Glutamatergic neuron (in vitro differentiated cells): ENCODE results near the gene CYP2A13. TPM values are rescaled to one million over a fixed set of nuclear protein-coding genes. Genes with fewer than 3 reads are reported as not detected.
A peak's percentile ranks its signal among the peaks of the same experiment; 100 is the strongest.
"Not testable (repeated sequence)": the region's sequence is repeated elsewhere in the genome, so short reads cannot be mapped to it uniquely, and the experiment has no call there.

Source experiments
- DNase-seq: peaks from one replicate; pipeline ENCODE4 v3.0.0; 2022
- H3K27ac Mint-ChIP-seq: one replicate; pipeline ENCODE4 v1.8.0; 2020; ENCODE audit warnings: mild to moderate bottlenecking, mixed read lengths, inconsistent platforms; ENCODE audit not compliant: unreplicated experiment
- H3K27me3 Mint-ChIP-seq: one replicate; pipeline ENCODE4 v1.8.0; 2020; ENCODE audit warnings: mild to moderate bottlenecking, moderate library complexity, mixed read lengths, inconsistent platforms; ENCODE audit not compliant: unreplicated experiment
- H3K36me3 Mint-ChIP-seq: one replicate; pipeline ENCODE4 v1.8.0; 2020; ENCODE audit warnings: mild to moderate bottlenecking, mixed read lengths, inconsistent platforms; ENCODE audit not compliant: unreplicated experiment
- H3K4me1 Mint-ChIP-seq: one replicate; pipeline ENCODE4 v1.8.0; 2020; ENCODE audit warnings: mild to moderate bottlenecking, low read depth, mixed read lengths, inconsistent platforms; ENCODE audit not compliant: unreplicated experiment
- H3K4me3 Mint-ChIP-seq: one replicate; pipeline ENCODE4 v1.8.0; 2020; ENCODE audit warnings: mild to moderate bottlenecking, mixed read lengths, inconsistent platforms; ENCODE audit not compliant: unreplicated experiment
- H3K9me3 Mint-ChIP-seq: one replicate; pipeline ENCODE4 v1.8.0; 2020; ENCODE audit warnings: mild to moderate bottlenecking, moderate library complexity, mixed read lengths, inconsistent platforms; ENCODE audit not compliant: unreplicated experiment
- total RNA-seq: library from RNA; stranded (reverse); fragmentation: NEBNext Ultra II Directional; extraction: Animal tissue kit (Norgen Biotek cat#: 25700); gene quantifications from one replicate; pipeline ENCODE4 v1.2.1, GENCODE V29; 2021; ENCODE audit not compliant: unreplicated experiment
- TF ChIP-seq, protein P1 (sequence below): fragments of 200-600 bp; sonication (generic); IDR thresholded peaks from one replicate; pipeline ENCODE4 v1.5.0; 2021; ENCODE audit not compliant: partially characterized antibody, unreplicated experiment

Gene CYP2A13
- total RNA-seq, 1 donor from 2014 or later = not detected

DNA sequence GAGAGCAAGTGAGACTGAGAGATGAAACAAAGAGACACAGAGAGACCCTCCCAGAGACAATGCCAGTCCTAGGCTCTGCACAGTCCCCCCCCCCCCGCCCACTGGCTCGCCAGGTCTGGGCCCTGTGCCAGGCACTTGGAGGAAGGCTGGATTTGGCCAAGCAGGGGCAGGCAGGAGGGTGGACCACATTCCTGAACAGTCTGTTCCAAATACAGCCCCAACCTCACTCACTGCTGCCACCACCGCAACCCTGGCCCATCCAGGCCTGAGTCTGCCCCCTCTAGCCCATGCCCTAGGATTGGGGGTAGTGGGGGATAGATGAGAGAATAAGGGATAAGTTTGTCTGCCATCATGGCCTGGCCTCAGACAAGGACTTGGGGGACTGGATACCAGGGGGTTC, 45.0 kb downstream of the CYP2A13 start:
- H3K27me3 Mint-ChIP-seq = peaks cover 11% of the 10 kb centered on the region
- no peak for DNase-seq

DNA sequence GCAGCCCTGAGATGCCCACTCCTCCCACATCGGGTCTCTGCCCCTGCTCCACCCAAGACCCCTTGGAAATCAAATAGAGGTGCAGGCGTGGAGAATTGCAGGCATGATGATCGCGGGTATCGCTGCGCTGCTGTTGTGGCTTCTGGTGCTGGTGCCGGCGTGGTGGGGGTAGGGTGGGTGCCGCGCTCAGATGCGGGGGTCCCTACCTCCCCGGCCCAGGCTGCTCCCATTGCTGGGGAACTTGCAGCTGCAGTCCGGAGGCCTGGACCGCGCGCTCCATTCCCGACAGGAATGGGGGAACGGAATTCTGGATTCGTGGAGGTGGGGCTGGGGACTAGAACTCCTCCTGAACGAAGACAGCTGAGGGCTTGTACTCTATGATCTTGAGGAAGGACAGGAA, 46.4 kb downstream of the CYP2A13 start:
- DNase-seq = no peak
- Mint-ChIP-seq H3K27ac (no peak overlapping the region), H3K4me3 (peak overlapping the region; percentile 75), H3K36me3 (no peaks in the 10 kb centered on the region), H3K4me1 (no peaks in the 10 kb centered on the region), H3K27me3 (peaks cover 11% of the 10 kb centered on the region), H3K9me3 (peaks cover 9% of the 10 kb centered on the region)
- TF ChIP-seq, protein P1, sequence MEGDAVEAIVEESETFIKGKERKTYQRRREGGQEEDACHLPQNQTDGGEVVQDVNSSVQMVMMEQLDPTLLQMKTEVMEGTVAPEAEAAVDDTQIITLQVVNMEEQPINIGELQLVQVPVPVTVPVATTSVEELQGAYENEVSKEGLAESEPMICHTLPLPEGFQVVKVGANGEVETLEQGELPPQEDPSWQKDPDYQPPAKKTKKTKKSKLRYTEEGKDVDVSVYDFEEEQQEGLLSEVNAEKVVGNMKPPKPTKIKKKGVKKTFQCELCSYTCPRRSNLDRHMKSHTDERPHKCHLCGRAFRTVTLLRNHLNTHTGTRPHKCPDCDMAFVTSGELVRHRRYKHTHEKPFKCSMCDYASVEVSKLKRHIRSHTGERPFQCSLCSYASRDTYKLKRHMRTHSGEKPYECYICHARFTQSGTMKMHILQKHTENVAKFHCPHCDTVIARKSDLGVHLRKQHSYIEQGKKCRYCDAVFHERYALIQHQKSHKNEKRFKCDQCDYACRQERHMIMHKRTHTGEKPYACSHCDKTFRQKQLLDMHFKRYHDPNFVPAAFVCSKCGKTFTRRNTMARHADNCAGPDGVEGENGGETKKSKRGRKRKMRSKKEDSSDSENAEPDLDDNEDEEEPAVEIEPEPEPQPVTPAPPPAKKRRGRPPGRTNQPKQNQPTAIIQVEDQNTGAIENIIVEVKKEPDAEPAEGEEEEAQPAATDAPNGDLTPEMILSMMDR = no peak

More for the DNA sequence above, 45.0 kb downstream of the CYP2A13 start:
- Mint-ChIP-seq H3K4me3 (peak overlapping the region; percentile 18), H3K4me1 (no peaks in the 10 kb centered on the region), H3K9me3 (peaks cover 9% of the 10 kb centered on the region), H3K27ac (no peak overlapping the region), H3K36me3 (no peaks in the 10 kb centered on the region)
- TF ChIP-seq, protein P1 = no peak

- H3K36me3 Mint-ChIP-seq, H3K27ac Mint-ChIP-seq, H3K9me3 Mint-ChIP-seq, H3K27me3 Mint-ChIP-seq, H3K4me1 Mint-ChIP-seq: not testable (repeated sequence)
- H3K4me3 Mint-ChIP-seq = peak overlapping the region; percentile 91
- peak; percentile 69 for DNase-seq
Observed at GRCh38 chr19:41135390-41136384, 47.4 kb downstream of the CYP2A13 start.

- Mint-ChIP-seq H3K4me1 (no peaks in the 10 kb centered on the region), H3K27me3 (peaks cover 9% of the 10 kb centered on the region), H3K27ac (no peak overlapping the region), H3K36me3 (no peaks in the 10 kb centered on the region), H3K9me3 (peaks cover 8% of the 10 kb centered on the region), H3K4me3 (peak overlapping the region; percentile 64)
- TF ChIP-seq, protein P1 = no peak
- no peak for DNase-seq
Observed at GRCh38 chr19:41136636-41137455, 48.6 kb downstream of the CYP2A13 start.

DNA sequence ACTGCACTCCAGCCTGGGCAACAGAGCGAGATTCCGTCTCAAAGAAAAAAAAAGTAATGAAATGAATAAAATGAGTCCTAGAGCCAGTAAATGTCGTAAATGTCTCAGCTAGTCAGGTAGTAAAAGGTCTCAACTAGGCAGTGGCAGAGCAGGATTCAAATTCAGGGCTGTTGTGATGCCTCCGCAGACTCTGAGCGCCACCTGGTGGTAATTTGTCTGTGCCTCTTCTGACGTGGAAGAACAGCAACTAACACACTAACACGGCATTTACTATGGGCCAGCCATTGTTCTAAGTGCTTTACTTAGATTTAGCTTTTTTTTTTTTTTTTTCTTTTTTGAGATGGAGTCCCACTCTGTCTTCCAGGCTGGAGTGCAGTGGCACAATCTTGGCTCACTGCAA, 56.2 kb downstream of the CYP2A13 start:
- Mint-ChIP-seq H3K27ac (no peak overlapping the region), H3K27me3 (no peaks in the 10 kb centered on the region), H3K4me3 (no peak overlapping the region), H3K36me3 (no peaks in the 10 kb centered on the region), H3K4me1 (no peaks in the 10 kb centered on the region), H3K9me3 (peaks cover 4% of the 10 kb centered on the region)
- peak; percentile 77 for DNase-seq
- TF ChIP-seq, protein P1 = peak; percentile 73

Other genes starting within 250 kb of the CYP2A13 start
- gene CYP2A6, start 238.0 kb upstream of the CYP2A13 start, total RNA-seq = not detected
- gene CYP2A7, start 206.2 kb upstream of the CYP2A13 start, total RNA-seq = not detected
- not detected for gene CYP2B6, start 97.2 kb upstream of the CYP2A13 start, total RNA-seq
- gene CYP2F1, start 26.0 kb downstream of the CYP2A13 start, total RNA-seq = not detected
- gene CYP2S1, start 104.8 kb downstream of the CYP2A13 start, total RNA-seq = 6.0 TPM
- gene AXL, start 130.8 kb downstream of the CYP2A13 start, total RNA-seq = not detected
- gene HNRNPUL1, start 175.9 kb downstream of the CYP2A13 start, total RNA-seq = 201 TPM
- 36.7 TPM for gene CCDC97, start 221.7 kb downstream of the CYP2A13 start, total RNA-seq